HG03045 (cell line): ENCODE results near the gene GIMAP1.
"Not testable (repeated sequence)": the region's sequence is repeated elsewhere in the genome, so short reads cannot be mapped to it uniquely, and the experiment has no call there.

ENCODE experiments used
- ATAC-seq: cut with Tn5 transposase; IDR thresholded peaks from one replicate; pipeline ENCODE4 v1.9.1; 2021; ENCODE audit warnings: mild to moderate bottlenecking, moderate library complexity; ENCODE audit not compliant: unreplicated experiment

Gene GIMAP1

DNA sequence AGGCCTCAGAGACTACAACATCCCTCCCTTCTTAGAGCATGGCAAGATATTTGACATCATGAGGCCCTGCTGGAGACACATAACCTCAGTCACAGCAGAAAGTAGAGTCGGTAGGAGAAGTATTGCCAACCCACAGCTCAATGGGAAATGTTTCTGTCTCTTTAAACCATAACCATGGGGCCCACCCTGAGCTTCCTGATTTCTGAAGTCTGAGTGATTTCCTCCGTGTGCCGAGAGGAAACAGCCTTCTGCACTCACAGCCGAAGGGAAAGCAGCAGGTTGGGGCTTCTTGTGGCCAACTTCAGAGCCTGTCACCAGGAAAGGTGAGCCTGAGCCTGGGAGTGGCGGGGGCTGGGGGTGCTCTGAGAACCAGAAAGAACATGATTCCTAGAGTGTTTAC, at the start of gene GIMAP1:
Gene GIMAP1, plus strand, starts transcription at position 246 of the 400 bp plus-strand sequence. CDS start 2,435 bp downstream, outside the sequence.
- ATAC-seq: no peak

GRCh38 chr7:150668472-150668911, 47.9 kb upstream of the GIMAP1 start:
- ATAC-seq: peak; percentile 65

- no peak for ATAC-seq
Observed at GRCh38 chr7:150668977-150669376, 47.4 kb upstream of the GIMAP1 start.

DNA sequence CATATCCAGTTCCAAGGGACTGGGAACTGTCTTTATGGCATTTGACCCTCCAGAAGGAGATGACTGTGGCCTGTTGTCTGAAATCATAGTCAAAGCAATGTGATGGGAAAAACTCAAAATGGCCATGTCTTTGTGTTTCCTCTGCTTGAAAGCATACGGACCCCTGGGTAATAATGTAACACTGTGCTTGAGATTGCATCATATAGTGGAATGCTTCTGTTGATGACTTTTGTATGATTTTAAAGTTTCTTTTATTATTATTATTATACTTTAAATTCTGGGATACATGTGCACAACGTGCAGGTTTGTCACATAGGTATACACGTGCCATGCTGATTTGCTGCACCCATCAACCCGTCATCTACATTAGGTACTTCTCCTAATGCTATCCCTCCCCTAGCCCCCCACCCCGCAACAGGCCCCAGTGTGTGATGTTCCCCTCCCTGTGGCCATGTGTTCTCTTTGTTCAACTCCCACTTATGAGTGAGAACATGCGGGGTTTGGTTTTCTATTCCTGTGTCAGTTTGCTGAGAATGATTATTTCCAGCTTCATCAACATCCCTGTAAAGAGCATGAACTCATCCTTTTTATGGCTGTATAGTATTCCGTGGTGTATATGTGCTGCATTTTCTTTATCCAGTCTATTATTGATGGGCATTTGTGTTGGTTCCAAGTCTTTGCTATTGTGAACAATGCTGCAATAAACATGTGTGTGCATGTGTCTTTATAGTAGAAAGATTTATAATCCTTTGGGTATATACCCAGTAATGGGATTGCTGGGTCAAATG, 44.4 kb upstream of the GIMAP1 start:
- not testable (repeated sequence) for ATAC-seq

DNA sequence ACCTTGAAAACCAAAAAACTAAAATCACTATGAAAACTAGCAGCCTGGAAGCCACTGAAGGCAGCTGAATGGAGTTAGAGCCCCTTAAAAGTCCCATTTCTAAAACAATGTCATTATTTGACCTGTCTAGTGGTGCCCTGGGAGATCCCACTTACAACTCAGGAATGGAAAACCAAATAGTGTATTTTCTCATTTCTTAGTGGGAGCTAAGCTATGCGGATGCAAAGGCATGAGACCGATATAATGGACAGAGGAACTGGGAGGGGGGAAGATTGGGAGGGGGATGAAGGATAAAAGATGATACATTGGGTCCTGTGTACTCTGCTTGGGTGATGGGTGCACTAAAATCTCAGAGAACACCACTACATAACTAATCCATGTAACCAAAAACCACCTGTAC, 40.7 kb upstream of the GIMAP1 start:
- ATAC-seq: no peak

- ATAC-seq: not testable (repeated sequence)
Observed at GRCh38 chr7:150676276-150676675, 40.1 kb upstream of the GIMAP1 start.

DNA sequence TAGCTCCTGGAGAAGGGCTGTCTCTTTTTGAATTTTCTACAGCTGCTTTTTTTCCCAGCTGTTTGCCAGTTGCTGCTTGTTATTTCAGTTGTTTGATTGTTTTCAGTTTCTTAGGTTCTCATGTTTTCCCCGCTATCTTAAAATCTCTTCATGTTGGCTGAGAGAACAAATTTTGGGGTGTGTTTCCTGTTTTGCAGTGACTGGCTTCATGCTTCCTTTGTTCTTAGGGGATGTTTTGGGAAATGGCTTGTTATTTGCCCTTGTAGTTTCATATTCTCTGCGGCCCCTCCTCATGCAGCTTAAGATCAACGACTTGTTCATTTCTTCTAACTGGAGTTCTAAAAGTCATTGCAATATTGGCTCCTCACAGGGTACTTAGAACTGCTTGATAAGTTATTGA, 39.6 kb upstream of the GIMAP1 start:
- ATAC-seq: not testable (repeated sequence)

GRCh38 chr7:150678601-150679000, 37.8 kb upstream of the GIMAP1 start:
- not testable (repeated sequence) for ATAC-seq

DNA sequence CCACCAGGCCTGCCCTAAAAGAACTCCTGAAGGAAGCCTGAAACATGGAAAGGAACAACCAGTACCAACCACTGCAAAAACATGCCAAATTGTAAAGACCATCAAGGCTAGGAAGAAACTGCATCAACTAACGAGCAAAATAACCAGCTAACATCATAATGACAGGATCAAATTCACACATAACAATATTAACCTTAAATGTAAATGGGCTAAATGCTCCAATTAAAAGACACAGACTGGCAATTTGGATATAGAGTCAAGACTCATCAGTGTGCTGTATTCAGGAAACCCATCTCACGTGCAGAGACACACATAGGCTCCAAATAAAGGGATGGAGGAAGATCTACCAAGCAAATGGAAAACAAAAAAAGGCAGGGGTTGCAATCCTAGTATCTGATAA, 36.0 kb upstream of the GIMAP1 start:
- not testable (repeated sequence) for ATAC-seq

DNA sequence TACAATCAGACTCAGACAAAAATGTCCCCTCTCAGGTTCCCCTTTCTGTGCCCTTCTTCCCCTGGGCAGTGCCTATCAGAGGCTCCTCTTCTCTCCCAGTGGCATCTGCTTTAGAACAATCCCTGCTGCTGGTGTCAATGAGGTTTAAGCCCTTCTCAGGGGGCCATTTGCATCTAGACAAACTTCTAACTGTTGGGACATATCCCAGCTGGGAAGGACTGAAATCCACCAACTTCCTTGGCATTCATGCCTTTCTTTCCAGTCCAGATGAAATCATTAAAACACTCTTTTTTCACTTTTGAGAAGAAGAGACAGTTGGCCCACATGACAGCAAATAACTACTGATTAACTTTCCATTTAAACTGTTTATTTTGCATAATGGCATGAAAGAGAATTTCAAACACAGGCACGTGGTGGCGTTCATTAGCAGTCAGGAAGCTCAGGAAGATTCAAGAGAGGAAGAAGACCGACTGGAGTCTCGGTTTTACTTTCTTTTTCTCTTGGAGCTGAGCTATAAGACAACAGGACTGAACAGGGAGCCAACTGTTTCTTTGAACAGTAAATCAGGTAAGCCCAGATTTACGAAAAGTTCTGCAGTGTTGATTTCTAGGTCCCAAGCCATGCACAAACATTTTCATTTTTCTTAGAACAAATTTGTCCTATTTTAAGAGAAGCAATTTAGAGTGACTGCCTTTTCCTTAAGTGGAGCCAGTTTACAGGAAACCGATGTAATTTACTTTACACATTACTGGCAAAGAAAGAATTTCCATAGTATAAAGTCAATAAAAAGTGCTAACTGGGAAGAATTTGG, 31.0 kb upstream of the GIMAP1 start, which contains the start of gene GIMAP2:
Gene GIMAP2, plus strand, starts transcription at position 488 of the 811 bp plus-strand sequence. CDS start 1,354 bp downstream, outside the sequence.
- peak; percentile 97 for ATAC-seq

- peak; percentile 38 for ATAC-seq
Observed at GRCh38 chr7:150686030-150686631, 30.3 kb upstream of the GIMAP1 start.

- no peak for ATAC-seq
Observed at GRCh38 chr7:150688630-150689029, 27.8 kb upstream of the GIMAP1 start.

DNA sequence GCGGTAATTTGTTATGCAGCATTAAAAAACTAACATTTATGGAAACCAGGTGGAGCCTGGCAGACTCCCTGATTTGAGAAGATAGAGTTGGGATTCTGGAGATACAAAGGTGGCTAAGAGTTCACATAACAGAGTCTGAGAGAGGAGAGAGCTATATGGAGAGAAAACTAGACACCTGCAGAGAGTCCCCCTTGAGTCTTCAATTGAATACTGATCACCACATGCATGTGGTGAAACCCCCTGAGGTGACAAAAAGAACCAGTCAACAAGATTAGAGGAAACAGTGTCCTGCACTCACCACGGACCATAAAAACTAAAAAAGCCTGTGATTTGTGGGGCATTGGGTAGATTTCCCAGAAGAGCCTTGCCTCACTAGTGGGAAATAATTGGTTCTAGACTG, 20.8 kb upstream of the GIMAP1 start:
- ATAC-seq: no peak

GRCh38 chr7:150703209-150703608, 13.2 kb upstream of the GIMAP1 start:
- no peak for ATAC-seq

GRCh38 chr7:150715293-150715692, 1.1 kb upstream of the GIMAP1 start:
- ATAC-seq: no peak

DNA sequence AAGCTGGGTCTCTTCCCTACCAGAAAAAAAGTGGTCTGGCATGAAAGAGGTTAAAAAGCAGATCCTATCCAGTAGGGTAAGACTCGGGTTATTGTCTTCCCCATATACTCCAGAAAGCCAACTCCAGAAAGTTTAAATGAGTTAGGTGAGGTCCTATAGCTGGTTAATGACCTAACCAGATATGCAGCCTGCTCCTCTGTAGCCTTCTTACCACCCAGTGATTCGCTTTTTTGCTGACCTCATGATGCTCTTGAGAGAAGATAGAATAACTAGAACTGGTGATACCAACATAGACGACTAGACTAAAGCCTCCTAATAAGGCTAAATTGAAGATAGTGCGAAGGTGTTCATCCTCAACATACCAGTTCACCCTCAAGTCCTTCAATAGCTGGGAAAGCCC, 675 bp upstream of the GIMAP1 start:
- no peak for ATAC-seq

- ATAC-seq: no peak
Observed at GRCh38 chr7:150716939-150717338, 526 bp downstream of the GIMAP1 start.

DNA sequence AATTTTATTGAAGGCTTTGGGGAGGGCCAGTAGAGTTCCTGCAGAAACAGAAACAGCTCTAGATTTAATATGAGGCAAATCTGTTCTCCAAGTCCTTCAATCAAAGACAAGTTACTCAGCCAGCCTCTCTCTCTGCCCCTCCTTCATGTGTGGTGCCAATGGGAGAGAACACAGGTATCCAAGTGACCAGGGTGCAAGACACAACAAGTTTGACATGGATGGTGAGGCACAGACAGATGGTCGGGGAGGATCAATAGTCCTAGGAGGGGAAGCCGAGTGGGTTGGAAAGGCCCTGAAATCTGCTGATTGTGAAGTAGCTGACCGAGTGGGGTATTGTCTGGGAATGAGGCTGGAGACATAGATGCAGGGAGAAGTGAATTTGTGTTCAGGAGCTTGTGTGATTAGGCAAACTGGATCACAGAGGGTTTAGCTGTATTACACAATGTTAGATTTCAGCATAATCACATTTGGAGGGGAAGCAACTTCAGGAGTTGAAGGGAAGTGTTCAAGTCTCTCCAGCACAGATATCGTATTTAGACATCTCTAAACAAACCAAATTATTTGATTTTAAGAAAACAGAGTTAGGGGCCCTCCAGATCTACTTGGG, 1.5 kb downstream of the GIMAP1 start:
- no peak for ATAC-seq

- ATAC-seq: no peak
Observed at GRCh38 chr7:150719436-150719835, 3.0 kb downstream of the GIMAP1 start.

- ATAC-seq: no peak
Observed at GRCh38 chr7:150719960-150720891, 3.8 kb downstream of the GIMAP1 start.
